Sciatic nerve (tissue), 2 donors: ENCODE measurements around the gene TEAD1. TPM values are rescaled to one million over a fixed set of nuclear protein-coding genes. Genes with fewer than 3 reads are reported as not detected.

Experiments used
- ATAC-seq: fragments of 200-7000 bp; cut with Tn5 transposase; one replicate; pipeline ENCODE4 v1.9.1; 2020; ENCODE audit warnings: mild to moderate bottlenecking, moderate library complexity
- DNase-seq: peaks from one replicate; pipeline ENCODE4 v3.0.0-alpha.2; 2020; ENCODE audit warnings: low spot score
- intact Hi-C: fragments of 100-400 bp; cut with DNase I; formaldehyde crosslinking; loops from one replicate; pipeline ENCODE4 v1.14.2; 2022
- total RNA-seq: library from RNA; stranded (reverse); fragmentation: NEBNext Ultra II Directional; extraction: Animal tissue kit (Norgen Biotek cat#: 25700); gene quantifications from one replicate; pipeline ENCODE4 v1.2.1, GENCODE V29; 2021
- donor health status: DM: no; HTN: no; CAD: no.
- donor health status: DM: no; HTN: no; CAD: no.

Gene TEAD1
- total RNA-seq, 1 donor from 2014 or later, result 141 TPM

- intact Hi-C loops, result loop anchor here (10.0 kb wide), 1 partner anchor 132 kb away; no protein-coding TSS in a partner anchor
- ATAC-seq, result no peak
- no peak for DNase-seq
These were observed 8.7 kb downstream of the TEAD1 start for GRCh38 chr11:12682737-12683500.

GRCh38 chr11:12683874-12684273 lies 9.7 kb downstream of the TEAD1 start:
- ATAC-seq (peak; percentile 42), DNase-seq (no peak)
- intact Hi-C loops, result loop anchor here (10.0 kb wide), 1 partner anchor 131 kb away; no protein-coding TSS in a partner anchor

GRCh38 chr11:12684315-12684714 lies 10.1 kb downstream of the TEAD1 start:
- ATAC-seq, result no peak
- no peak for DNase-seq
- intact Hi-C loops, result loop anchor here (10.0 kb wide), 1 partner anchor 130 kb away; no protein-coding TSS in a partner anchor

GRCh38 chr11:12684816-12685215 lies 10.6 kb downstream of the TEAD1 start:
- intact Hi-C loops, result loop anchor here (10.0 kb wide), 1 partner anchor 130 kb away; no protein-coding TSS in a partner anchor
- no peak for DNase-seq
- no peak for ATAC-seq

GRCh38 chr11:12685229-12685628 lies 11.0 kb downstream of the TEAD1 start:
- intact Hi-C loops, result loop anchor here (10.0 kb wide), 1 partner anchor 130 kb away; no protein-coding TSS in a partner anchor
- DNase-seq, result no peak
- no peak for ATAC-seq

- no peak for DNase-seq
- intact Hi-C loops, result loop anchor here (10.0 kb wide), 1 partner anchor 128 kb away; no protein-coding TSS in a partner anchor
- no peak for ATAC-seq
These were observed 12.2 kb downstream of the TEAD1 start for GRCh38 chr11:12686246-12687060.

- intact Hi-C loops, result loop anchor here (10.0 kb wide), 1 partner anchor 128 kb away; no protein-coding TSS in a partner anchor
- no peak for DNase-seq
- ATAC-seq, result no peak
These were observed 13.0 kb downstream of the TEAD1 start for GRCh38 chr11:12687216-12687623.

GRCh38 chr11:12687740-12688139 lies 13.5 kb downstream of the TEAD1 start:
- ATAC-seq, result no peak
- DNase-seq, result no peak
- intact Hi-C loops, result loop anchor here (10.0 kb wide), 1 partner anchor 127 kb away; no protein-coding TSS in a partner anchor

- DNase-seq (no peak), ATAC-seq (no peak)
- intact Hi-C loops, result loop anchor here (10.0 kb wide), 1 partner anchor 126 kb away; no protein-coding TSS in a partner anchor
These were observed 15.0 kb downstream of the TEAD1 start for GRCh38 chr11:12689029-12689755.

- DNase-seq (no peak), ATAC-seq (no peak)
- intact Hi-C loops, result no loop called here
These were observed 16.4 kb downstream of the TEAD1 start for GRCh38 chr11:12690663-12691062.

- intact Hi-C loops, result no loop called here
- no peak for ATAC-seq
- no peak for DNase-seq
These were observed 17.3 kb downstream of the TEAD1 start for GRCh38 chr11:12691473-12691872.

- DNase-seq, result peak; percentile 93
- ATAC-seq, result peak; percentile 96
- intact Hi-C loops, result no loop called here
These were observed 18.2 kb downstream of the TEAD1 start for GRCh38 chr11:12692229-12693075.

- DNase-seq (no peak), ATAC-seq (peak; percentile 32)
- intact Hi-C loops, result no loop called here
These were observed 18.9 kb downstream of the TEAD1 start for GRCh38 chr11:12693094-12693478.

GRCh38 chr11:12693479-12694182 lies 19.4 kb downstream of the TEAD1 start:
- DNase-seq (no peak), ATAC-seq (peak; percentile 85)
- intact Hi-C loops, result no loop called here

GRCh38 chr11:12694183-12694531 lies 19.9 kb downstream of the TEAD1 start:
- no peak for DNase-seq
- intact Hi-C loops, result no loop called here
- peak; percentile 13 for ATAC-seq

GRCh38 chr11:12695221-12695794 lies 21.1 kb downstream of the TEAD1 start:
- DNase-seq (no peak), ATAC-seq (no peak)
- intact Hi-C loops, result no loop called here

GRCh38 chr11:12695873-12696272 lies 21.7 kb downstream of the TEAD1 start:
- intact Hi-C loops, result no loop called here
- DNase-seq (no peak), ATAC-seq (no peak)
